BE2C (cell line): ENCODE results near the gene MTF1.
"Not testable (repeated sequence)": the region's sequence is repeated elsewhere in the genome, so short reads cannot be mapped to it uniquely, and the experiment has no call there.

Source experiments
- DNase-seq: peaks from one replicate; pipeline ENCODE4 v3.0.0-alpha.2; 2020
- H3K27me3 ChIP-seq: fragments of 250-450 bp; sonication (Bioruptor Pico); 2 replicates; pipeline ENCODE4 v1.5.1; 2020; ENCODE audit warnings: mild to moderate bottlenecking
- H3K36me3 ChIP-seq: fragments of 250-450 bp; sonication (Bioruptor Pico); 2 replicates; pipeline ENCODE4 v1.5.1; 2020; ENCODE audit warnings: mild to moderate bottlenecking
- H3K4me1 ChIP-seq: fragments of 250-450 bp; sonication (Bioruptor Pico); 2 replicates; pipeline ENCODE4 v1.5.1; 2020
- H3K4me3 ChIP-seq: 2 replicates; pipeline ENCODE4 v1.5.1; 2011; ENCODE audit warnings: low read depth, low read length
- H3K9me3 ChIP-seq: fragments of 250-450 bp; sonication (Bioruptor Pico); 2 replicates; pipeline ENCODE4 v1.5.1; 2020
- TF ChIP-seq, protein P1 (sequence below): IDR thresholded peaks from 2 replicates; pipeline ENCODE4 v1.5.1; 2012; ENCODE audit warnings: mild to moderate bottlenecking, low read depth, low read length

Gene MTF1

DNA sequence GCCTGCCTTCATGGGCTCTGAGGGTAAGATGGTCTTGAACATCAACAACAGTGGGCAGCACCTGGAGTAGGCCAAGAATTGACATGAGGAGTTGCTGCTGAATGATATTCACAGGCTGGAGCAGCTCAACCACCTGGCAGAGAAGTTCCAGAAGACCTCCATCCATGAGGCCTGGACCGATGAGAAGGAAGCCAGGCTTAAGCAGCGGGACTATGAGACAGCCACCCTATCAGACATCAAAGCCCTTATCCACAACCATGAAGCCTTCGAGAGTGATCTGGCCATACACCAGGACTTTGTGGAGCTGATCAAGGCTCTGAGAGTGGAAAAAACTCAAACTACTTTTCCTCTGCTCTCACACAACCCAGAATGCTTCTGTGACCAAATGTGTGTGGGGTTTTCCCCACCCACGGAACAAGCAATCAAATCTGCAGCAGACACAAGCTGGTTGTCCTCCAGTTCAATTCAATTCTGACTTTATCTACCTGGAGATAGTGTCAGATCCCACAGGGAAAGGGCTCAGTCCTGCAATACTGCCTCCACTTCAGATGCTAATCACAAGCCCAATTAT is 82.4 kb downstream of the MTF1 start:
- Histone ChIP-seq H3K4me1 (no peaks in the 10 kb centered on the region), H3K27me3 (no peaks in the 10 kb centered on the region), H3K36me3 (no peaks in the 10 kb centered on the region), H3K4me3 (no peak overlapping the region), H3K9me3 (no peaks in the 10 kb centered on the region)
- no peak for DNase-seq
- TF ChIP-seq, protein P1, sequence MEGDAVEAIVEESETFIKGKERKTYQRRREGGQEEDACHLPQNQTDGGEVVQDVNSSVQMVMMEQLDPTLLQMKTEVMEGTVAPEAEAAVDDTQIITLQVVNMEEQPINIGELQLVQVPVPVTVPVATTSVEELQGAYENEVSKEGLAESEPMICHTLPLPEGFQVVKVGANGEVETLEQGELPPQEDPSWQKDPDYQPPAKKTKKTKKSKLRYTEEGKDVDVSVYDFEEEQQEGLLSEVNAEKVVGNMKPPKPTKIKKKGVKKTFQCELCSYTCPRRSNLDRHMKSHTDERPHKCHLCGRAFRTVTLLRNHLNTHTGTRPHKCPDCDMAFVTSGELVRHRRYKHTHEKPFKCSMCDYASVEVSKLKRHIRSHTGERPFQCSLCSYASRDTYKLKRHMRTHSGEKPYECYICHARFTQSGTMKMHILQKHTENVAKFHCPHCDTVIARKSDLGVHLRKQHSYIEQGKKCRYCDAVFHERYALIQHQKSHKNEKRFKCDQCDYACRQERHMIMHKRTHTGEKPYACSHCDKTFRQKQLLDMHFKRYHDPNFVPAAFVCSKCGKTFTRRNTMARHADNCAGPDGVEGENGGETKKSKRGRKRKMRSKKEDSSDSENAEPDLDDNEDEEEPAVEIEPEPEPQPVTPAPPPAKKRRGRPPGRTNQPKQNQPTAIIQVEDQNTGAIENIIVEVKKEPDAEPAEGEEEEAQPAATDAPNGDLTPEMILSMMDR = no peak

DNA sequence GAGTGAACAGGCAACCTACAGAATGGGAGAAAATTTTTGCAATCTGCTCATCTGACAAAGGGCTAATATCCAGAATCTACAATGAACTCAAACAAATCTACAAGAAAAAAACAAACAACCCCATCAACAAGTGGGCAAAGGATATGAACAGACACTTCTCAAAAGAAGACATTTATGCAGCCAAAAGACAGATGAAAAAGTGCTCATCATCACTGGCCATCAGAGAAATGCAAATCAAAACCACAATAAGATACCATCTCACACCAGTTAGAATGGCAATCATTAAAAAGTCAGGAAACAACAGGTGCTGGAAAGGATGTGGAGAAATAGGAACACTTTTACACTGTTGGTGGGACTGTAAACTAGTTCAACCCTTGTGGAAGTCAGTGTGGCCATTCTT is 88.0 kb downstream of the MTF1 start:
- not testable (repeated sequence) for DNase-seq, H3K4me1 ChIP-seq, H3K9me3 ChIP-seq, H3K27me3 ChIP-seq, H3K36me3 ChIP-seq, H3K4me3 ChIP-seq

DNA sequence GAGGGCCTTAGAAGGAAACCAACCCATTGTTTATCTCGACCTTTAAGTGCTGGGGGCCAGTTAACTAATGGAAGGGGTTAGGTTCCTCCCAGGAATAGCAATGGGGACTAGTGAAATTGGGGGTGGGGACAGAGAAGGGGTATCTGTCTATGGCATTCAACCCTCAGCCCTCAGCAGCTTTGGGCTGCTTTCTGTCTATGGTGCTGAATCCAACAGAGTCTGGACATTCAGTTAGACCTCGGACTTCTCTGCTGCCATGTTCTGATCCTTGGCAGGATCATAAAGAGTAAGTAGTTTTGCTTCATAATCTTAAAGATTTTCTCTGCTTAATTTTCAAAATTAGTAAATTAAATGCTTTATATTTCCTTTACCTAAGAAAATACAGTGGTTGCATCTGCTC is 91.9 kb downstream of the MTF1 start:
- no peaks in the 10 kb centered on the region for H3K4me1 ChIP-seq
- DNase-seq = no peak
- TF ChIP-seq, protein P1 = no peak
- peaks cover 28% of the 10 kb centered on the region for H3K27me3 ChIP-seq
- H3K9me3 ChIP-seq = no peaks in the 10 kb centered on the region
- H3K4me3 ChIP-seq = no peak overlapping the region
- no peaks in the 10 kb centered on the region for H3K36me3 ChIP-seq

DNA sequence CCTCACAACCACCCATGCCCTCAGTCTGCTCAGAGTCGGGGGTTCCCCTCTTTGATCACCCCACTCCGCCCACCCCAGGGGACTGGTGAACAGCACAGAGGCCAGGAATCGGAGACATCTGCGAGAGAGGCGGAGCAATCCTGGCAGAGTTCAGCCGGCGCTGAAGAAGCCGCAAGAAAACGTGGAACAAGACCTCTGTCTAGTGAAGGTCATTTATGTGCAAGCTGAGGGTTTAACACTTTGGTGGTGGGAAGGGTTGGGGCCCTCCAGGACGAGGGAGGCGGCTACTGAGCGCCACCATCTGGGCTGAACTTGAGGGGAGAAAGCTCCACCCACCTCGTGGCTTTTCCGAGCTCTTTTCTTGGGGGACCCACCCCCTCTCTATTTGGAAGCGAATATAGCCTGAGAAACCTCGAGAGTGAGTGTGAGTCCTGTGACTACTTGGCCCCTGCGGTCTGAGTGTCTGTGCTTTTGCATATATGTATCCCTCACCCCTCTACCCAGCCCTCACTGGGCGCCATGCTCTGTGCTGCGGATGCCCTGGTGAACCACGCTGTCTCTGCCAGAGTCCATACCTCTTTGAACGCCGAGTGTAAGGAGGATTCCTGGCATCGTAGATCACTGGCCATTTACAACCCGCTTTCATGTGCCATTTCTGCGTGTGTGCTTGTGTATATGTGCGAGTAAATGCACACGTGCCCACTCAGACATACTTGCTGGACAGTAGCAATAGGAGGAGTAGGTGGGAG is 93.3 kb downstream of the MTF1 start:
- Histone ChIP-seq H3K9me3 (no peaks in the 10 kb centered on the region), H3K27me3 (peaks cover 42% of the 10 kb centered on the region), H3K4me3 (peak overlapping the region; percentile 66), H3K4me1 (no peaks in the 10 kb centered on the region), H3K36me3 (no peaks in the 10 kb centered on the region)
- DNase-seq = peak; percentile 45
- TF ChIP-seq, protein P1 = peak; percentile 29

DNA sequence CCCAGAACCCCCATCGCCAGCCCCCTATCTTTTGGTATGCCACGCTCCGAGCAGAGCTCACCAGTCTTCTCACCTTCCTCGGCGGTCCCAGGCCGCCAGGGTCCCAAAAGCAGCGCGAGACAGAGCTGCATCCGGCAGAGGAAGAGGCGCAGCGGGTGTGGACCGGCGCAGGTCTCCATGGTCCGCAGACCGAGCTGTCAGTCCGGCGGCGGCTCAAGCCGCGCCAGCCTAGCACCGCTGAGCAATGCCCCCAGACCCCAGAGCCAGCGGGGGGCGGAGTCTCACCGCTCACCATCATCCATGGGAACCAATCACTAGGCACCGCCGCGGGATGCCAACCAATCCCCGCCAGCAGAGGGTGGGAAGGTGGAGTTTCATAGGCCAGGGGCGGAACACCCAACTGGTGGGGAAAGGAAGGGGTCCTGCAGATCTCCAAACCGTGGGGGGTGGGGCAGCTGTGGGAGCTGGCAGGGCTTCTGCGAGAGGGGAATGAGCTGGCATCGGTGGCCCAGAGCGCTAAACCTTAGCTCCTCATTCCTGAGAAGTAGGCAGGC is 94.4 kb downstream of the MTF1 start, which contains the start of gene EPHA10:
Gene EPHA10 (minus strand): TSS at position 233 of the 554 bp plus-strand sequence. CDS start 54 bp downstream, at position 179.
- TF ChIP-seq, protein P1 = no peak
- Histone ChIP-seq H3K4me3 (peak within 1 kb of the TSS; percentile 66), H3K36me3 (no peaks in the 10 kb centered on the region), H3K9me3 (no peaks in the 10 kb centered on the region), H3K4me1 (no peaks in the 10 kb centered on the region), H3K27me3 (peaks cover 42% of the 10 kb centered on the region)
- DNase-seq = peak; percentile 90

DNA sequence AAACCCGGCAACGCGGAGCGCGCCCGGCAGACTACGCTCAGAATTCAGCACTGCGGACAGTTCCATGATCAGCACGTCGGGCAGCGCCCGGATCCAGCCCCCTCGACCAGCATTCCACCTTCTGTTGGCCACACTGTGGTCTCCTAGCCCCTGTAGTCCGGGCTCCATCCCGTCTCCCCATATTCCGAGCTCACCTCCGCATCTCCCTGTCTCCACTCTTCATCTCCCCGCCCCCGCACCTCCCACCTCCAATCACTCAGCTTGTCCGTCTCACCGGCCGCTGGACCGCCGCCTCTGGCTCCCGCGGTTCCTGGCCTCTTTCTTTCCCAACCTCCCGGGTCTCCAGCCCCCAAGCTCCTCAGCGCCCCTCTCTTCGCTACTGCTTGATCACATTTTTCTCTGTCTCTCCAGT is 95.0 kb downstream of the MTF1 start:
- no peaks in the 10 kb centered on the region for H3K9me3 ChIP-seq
- no peaks in the 10 kb centered on the region for H3K4me1 ChIP-seq
- TF ChIP-seq, protein P1 = no peak
- H3K36me3 ChIP-seq = no peaks in the 10 kb centered on the region
- peak overlapping the region; percentile 66 for H3K4me3 ChIP-seq
- H3K27me3 ChIP-seq = peaks cover 42% of the 10 kb centered on the region
- peak; percentile 15 for DNase-seq
